ENCODE measurements around the gene TMEM243. TPM values are rescaled to one million over a fixed set of nuclear protein-coding genes. Genes with fewer than 3 reads are reported as not detected.
"Not testable (repeated sequence)": the region's sequence is repeated elsewhere in the genome, so short reads cannot be mapped to it uniquely, and the experiment has no call there.

Gene TMEM243
- total and polyA plus RNA-seq, 2 donors from 2014 or later, result 37.7 to 50.3 TPM

DNA sequence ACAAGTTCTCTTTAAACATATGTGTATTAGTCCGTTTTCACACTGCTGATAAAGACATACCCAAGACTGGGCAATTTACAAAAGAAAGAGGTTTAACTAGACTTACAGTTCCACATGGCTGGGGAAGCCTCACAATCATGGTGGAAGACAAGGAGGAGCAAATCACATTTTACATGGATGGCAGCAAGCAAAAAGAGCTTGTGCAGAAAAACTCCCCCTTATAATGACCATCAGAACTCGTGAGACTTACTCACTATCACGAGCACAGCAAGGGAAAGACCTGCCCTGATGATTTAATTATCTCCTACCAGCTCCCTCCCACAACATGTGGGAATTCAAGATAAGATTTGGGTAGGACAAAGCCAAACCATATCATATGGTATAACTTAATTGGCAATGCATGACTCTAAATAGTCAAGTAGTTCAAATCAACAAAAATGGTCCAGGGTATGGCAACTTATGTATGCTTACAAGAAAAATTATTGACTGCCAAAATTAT is 34.1 kb upstream of the TMEM243 start:
- H3K27ac ChIP-seq (ENCODE audit: low read depth in 2 of 2, low read length in 2 of 2), result no peak overlapping the region
- no peaks in the 10 kb centered on the region for H3K36me3 ChIP-seq (ENCODE audit: control insufficient read depth in 2 of 3, insufficient read depth in 3 of 3, low read length in 3 of 3)
- FAIRE-seq, result no peak
- DNase-seq, result no peak
- intact Hi-C loops (cut with DNase I), result no loop called here
- H3K9ac ChIP-seq (ENCODE audit: low read length in 3 of 3), result no peak overlapping the region
- H3K9me3 ChIP-seq (ENCODE audit: control insufficient read depth in 2 of 3, insufficient read depth in 1 of 3, low read length in 3 of 3), result no peaks in the 10 kb centered on the region
- H3K27me3 ChIP-seq (ENCODE audit: control insufficient read depth, insufficient read depth, low read length), result no peaks in the 10 kb centered on the region
- TF ChIP-seq, protein P1, sequence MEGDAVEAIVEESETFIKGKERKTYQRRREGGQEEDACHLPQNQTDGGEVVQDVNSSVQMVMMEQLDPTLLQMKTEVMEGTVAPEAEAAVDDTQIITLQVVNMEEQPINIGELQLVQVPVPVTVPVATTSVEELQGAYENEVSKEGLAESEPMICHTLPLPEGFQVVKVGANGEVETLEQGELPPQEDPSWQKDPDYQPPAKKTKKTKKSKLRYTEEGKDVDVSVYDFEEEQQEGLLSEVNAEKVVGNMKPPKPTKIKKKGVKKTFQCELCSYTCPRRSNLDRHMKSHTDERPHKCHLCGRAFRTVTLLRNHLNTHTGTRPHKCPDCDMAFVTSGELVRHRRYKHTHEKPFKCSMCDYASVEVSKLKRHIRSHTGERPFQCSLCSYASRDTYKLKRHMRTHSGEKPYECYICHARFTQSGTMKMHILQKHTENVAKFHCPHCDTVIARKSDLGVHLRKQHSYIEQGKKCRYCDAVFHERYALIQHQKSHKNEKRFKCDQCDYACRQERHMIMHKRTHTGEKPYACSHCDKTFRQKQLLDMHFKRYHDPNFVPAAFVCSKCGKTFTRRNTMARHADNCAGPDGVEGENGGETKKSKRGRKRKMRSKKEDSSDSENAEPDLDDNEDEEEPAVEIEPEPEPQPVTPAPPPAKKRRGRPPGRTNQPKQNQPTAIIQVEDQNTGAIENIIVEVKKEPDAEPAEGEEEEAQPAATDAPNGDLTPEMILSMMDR (IDR thresholded peaks at IDR 0.05; ENCODE audit: borderline replicate concordance, extremely low read depth, insufficient read depth), result no peak
- no peak overlapping the region for H3K4me3 ChIP-seq (ENCODE audit: low read length in 3 of 3)
- H3K4me1 ChIP-seq (ENCODE audit: control insufficient read depth in 2 of 3, insufficient read depth in 2 of 3, low read depth in 1 of 3, low read length in 3 of 3), result no peaks in the 10 kb centered on the region

DNA sequence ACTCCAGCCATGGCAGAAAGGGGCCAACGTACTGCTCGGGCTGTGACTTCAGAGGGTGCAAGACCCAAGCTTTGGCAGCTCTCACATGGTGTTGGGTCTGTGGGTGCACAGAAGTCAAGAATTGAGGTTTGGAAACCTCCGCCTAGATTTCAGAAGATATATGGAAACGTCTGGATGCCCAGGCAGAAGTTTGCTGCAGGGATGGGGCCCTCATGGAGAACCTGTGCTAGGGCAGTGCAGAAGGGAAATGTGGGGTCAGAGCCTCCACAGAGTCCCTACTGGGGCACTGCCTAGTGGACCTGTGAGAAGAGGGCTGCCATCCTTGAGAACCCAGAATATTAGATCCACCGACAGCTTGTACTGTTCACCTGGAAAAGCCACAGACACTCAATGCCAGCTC is 26.1 kb upstream of the TMEM243 start:
- FAIRE-seq; H3K9me3 ChIP-seq (ENCODE audit: control insufficient read depth in 2 of 3, insufficient read depth in 1 of 3, low read length in 3 of 3); H3K9ac ChIP-seq (ENCODE audit: low read length in 3 of 3); H3K27ac ChIP-seq (ENCODE audit: low read depth in 2 of 2, low read length in 2 of 2); intact Hi-C loops (cut with DNase I); H3K4me1 ChIP-seq (ENCODE audit: control insufficient read depth in 2 of 3, insufficient read depth in 2 of 3, low read depth in 1 of 3, low read length in 3 of 3); DNase-seq; H3K4me3 ChIP-seq (ENCODE audit: low read length in 3 of 3); H3K27me3 ChIP-seq (ENCODE audit: control insufficient read depth, insufficient read depth, low read length); H3K36me3 ChIP-seq (ENCODE audit: control insufficient read depth in 2 of 3, insufficient read depth in 3 of 3, low read length in 3 of 3): not testable (repeated sequence)

- not testable (repeated sequence) for H3K9me3 ChIP-seq (ENCODE audit: control insufficient read depth in 2 of 3, insufficient read depth in 1 of 3, low read length in 3 of 3); H3K4me1 ChIP-seq (ENCODE audit: control insufficient read depth in 2 of 3, insufficient read depth in 2 of 3, low read depth in 1 of 3, low read length in 3 of 3); H3K27me3 ChIP-seq (ENCODE audit: control insufficient read depth, insufficient read depth, low read length); H3K27ac ChIP-seq (ENCODE audit: low read depth in 2 of 2, low read length in 2 of 2); H3K36me3 ChIP-seq (ENCODE audit: control insufficient read depth in 2 of 3, insufficient read depth in 3 of 3, low read length in 3 of 3); DNase-seq; H3K4me3 ChIP-seq (ENCODE audit: low read length in 3 of 3); FAIRE-seq; H3K9ac ChIP-seq (ENCODE audit: low read length in 3 of 3)
- intact Hi-C loops (cut with DNase I), result loop anchor here (10.0 kb wide), 1 partner anchor 314 kb away; no protein-coding TSS in a partner anchor
Observed at GRCh38 chr7:87238464-87239051, 19.0 kb upstream of the TMEM243 start.

DNA sequence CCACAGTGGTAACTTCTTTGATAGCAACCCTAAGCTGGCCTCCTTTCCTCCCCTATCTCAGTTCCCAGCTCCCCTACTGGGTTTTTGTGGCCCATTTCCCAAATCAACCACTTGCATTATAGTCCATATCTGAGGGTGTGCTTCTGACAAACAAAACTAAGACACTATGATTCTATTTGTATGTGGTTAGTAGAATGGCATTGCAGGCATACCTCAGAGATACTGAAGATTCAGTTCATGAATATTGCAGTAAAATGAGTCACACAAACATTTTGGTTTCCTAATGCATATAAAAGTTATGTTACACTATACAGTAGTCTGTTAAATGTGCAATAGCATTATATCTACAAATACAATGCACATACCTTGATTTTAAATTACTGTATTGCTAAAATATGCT is 15.4 kb upstream of the TMEM243 start:
- Histone ChIP-seq H3K27ac (ENCODE audit: low read depth in 2 of 2, low read length in 2 of 2) (no peak overlapping the region), H3K9me3 (ENCODE audit: control insufficient read depth in 2 of 3, insufficient read depth in 1 of 3, low read length in 3 of 3) (no peaks in the 10 kb centered on the region), H3K9ac (ENCODE audit: low read length in 3 of 3) (no peak overlapping the region), H3K27me3 (ENCODE audit: control insufficient read depth, insufficient read depth, low read length) (no peaks in the 10 kb centered on the region), H3K4me3 (ENCODE audit: low read length in 3 of 3) (no peak overlapping the region), H3K36me3 (ENCODE audit: control insufficient read depth in 2 of 3, insufficient read depth in 3 of 3, low read length in 3 of 3) (no peaks in the 10 kb centered on the region), H3K4me1 (ENCODE audit: control insufficient read depth in 2 of 3, insufficient read depth in 2 of 3, low read depth in 1 of 3, low read length in 3 of 3) (peaks cover 0 to 2% (median 0%) of the 10 kb centered on the region in 3 donors)
- intact Hi-C loops (cut with DNase I), result loop anchor here (10.0 kb wide), 1 partner anchor 310 kb away; no protein-coding TSS in a partner anchor
- TF ChIP-seq, protein P1 (IDR thresholded peaks at IDR 0.05; ENCODE audit: borderline replicate concordance, extremely low read depth, insufficient read depth), result no peak
- FAIRE-seq (no peak), DNase-seq (no peak)
